Ishikawa (cell line): ENCODE measurements around the gene CFAP52.

ENCODE experiments used
- CEBPB ChIP-seq: IDR thresholded peaks from 2 replicates; pipeline ENCODE4 v1.6.1; 2012
- CREB1 ChIP-seq: IDR thresholded peaks from 2 replicates; pipeline ENCODE4 v1.6.1; 2012; ENCODE audit warnings: low read depth
- EGR1 ChIP-seq: IDR thresholded peaks from 2 replicates; pipeline ENCODE4 v1.6.1; 2012
- EP300 ChIP-seq: IDR thresholded peaks from 2 replicates; pipeline ENCODE4 v1.6.1; 2012; ENCODE audit warnings: borderline replicate concordance
- FOXM1 ChIP-seq: IDR thresholded peaks from 2 replicates; pipeline ENCODE4 v1.6.1; 2012; ENCODE audit warnings: low read depth, borderline replicate concordance
- MAX ChIP-seq: IDR thresholded peaks from 2 replicates; pipeline ENCODE4 v1.6.1; 2012
- NFIC ChIP-seq: IDR thresholded peaks from 2 replicates; pipeline ENCODE4 v1.6.1; 2012
- RAD21 ChIP-seq: IDR thresholded peaks from 2 replicates; pipeline ENCODE4 v1.6.1; 2012; ENCODE audit warnings: low read depth
- REST ChIP-seq: IDR thresholded peaks from 2 replicates; pipeline ENCODE4 v1.6.1; 2012; ENCODE audit warnings: low read depth, mild to moderate bottlenecking
- TAF1 ChIP-seq: IDR thresholded peaks from 2 replicates; pipeline ENCODE4 v1.6.1; 2012; ENCODE audit warnings: low read depth, mild to moderate bottlenecking
- TCF12 ChIP-seq: IDR thresholded peaks from 2 replicates; pipeline ENCODE4 v1.6.1; 2012; ENCODE audit warnings: low read depth
- TEAD4 ChIP-seq: IDR thresholded peaks from 2 replicates; pipeline ENCODE4 v1.6.1; 2012
- USF1 ChIP-seq: IDR thresholded peaks from 2 replicates; pipeline ENCODE4 v1.6.1; 2012
- YY1 ChIP-seq: IDR thresholded peaks from 2 replicates; pipeline ENCODE4 v1.6.1; 2012; ENCODE audit warnings: low read depth
- ZBTB7A ChIP-seq: IDR thresholded peaks from 2 replicates; pipeline ENCODE4 v1.6.1; 2012; ENCODE audit warnings: low read depth

Gene CFAP52

GRCh38 chr17:9553596-9553995 lies 22.8 kb upstream of the CFAP52 start:
- no peak for TF ChIP-seq MAX
- no peak for TF ChIP-seq EGR1
- TF ChIP-seq USF1 = no peak
- no peak for TF ChIP-seq CREB1
- no peak for TF ChIP-seq FOXM1
- no peak for TF ChIP-seq TCF12
- no peak for TF ChIP-seq REST
- TF ChIP-seq YY1 = no peak
- no peak for TF ChIP-seq RAD21
- TF ChIP-seq TEAD4 = no peak
- TF ChIP-seq NFIC = no peak

GRCh38 chr17:9554715-9555114 lies 21.7 kb upstream of the CFAP52 start:
- TF ChIP-seq RAD21 = peak; percentile 62

- TF ChIP-seq RAD21 = no peak
- TF ChIP-seq TEAD4 = no peak
- TF ChIP-seq EGR1 = no peak
- no peak for TF ChIP-seq FOXM1
- no peak for TF ChIP-seq MAX
- no peak for TF ChIP-seq CREB1
- TF ChIP-seq TAF1 = no peak
- no peak for TF ChIP-seq TCF12
- TF ChIP-seq NFIC = no peak
- TF ChIP-seq ZBTB7A = no peak
- TF ChIP-seq CEBPB = no peak
- TF ChIP-seq REST = no peak
- TF ChIP-seq USF1 = no peak
- no peak for TF ChIP-seq YY1
- TF ChIP-seq EP300 = no peak
Observed at GRCh38 chr17:9557161-9557755, 19.2 kb upstream of the CFAP52 start.

GRCh38 chr17:9557857-9558256 lies 18.6 kb upstream of the CFAP52 start:
- TF ChIP-seq USF1 (no peak), TAF1 (no peak), YY1 (no peak), MAX (no peak), TCF12 (no peak), EGR1 (no peak), EP300 (no peak), REST (no peak), FOXM1 (no peak)
